ENCODE measurements around the gene PIAS1.
A peak's percentile ranks its signal among the peaks of the same experiment; 100 is the strongest.
"Not testable (repeated sequence)": the region's sequence is repeated elsewhere in the genome, so short reads cannot be mapped to it uniquely, and the experiment has no call there.

Gene PIAS1

DNA sequence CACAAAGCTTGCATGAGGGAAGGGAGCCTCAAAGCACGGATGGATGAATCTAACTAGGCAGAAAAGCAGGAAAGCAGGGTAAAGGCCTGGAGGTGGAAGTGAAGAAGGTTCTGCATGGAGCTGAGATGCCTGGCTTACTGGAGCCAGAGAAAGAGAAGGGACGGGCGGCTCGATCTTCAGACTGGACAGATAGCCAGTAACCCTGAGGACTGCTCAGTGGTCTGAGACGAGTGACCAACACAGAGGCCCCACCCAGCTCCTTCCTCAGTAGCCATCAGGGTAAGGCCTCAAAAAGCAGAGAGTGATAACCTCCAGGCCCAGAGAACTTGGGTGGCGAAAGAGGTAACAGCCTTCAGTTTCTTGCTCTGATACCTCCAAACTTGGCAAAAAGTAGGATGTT, 169.1 kb downstream of the PIAS1 start:
- H3K36me3 ChIP-seq (replicated peaks): peaks cover 45% of the 10 kb centered on the region
- H3K4me1 ChIP-seq: peaks cover 14% of the 10 kb centered on the region
- DNase-seq (ENCODE audit: low spot score in 2 of 2): no peak
- H3K9me3 ChIP-seq: peaks cover 5% of the 10 kb centered on the region; the same call in 1 of the 2 replicates
- H3K4me3 ChIP-seq: no peak overlapping the region
- in situ Hi-C loops (cut with MboI; ENCODE audit: low sequenced_read_pairs): no loop called here
- H3K27me3 ChIP-seq (ENCODE audit: low read depth): no peaks in the 10 kb centered on the region

DNA sequence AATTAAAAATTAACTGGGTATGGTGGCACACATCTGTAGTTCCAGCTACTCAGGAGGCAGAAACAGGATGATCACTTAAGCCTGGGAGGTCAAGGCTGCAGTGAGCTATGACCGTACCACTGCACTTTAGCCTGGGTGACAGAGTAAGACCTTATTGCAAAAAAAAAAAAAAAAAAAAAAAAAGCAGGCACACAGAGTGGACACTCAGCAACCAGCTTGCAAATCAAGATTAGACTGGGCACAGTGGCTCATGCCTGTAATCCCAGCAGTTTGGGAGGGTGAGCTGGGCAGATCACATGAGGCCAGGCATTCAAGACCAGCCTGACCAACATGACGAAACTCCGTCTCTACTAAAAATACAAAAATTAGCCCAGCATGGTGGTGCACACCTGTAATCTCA, 170.0 kb downstream of the PIAS1 start:
- H3K36me3 ChIP-seq (replicated peaks): peaks cover 38% of the 10 kb centered on the region
- H3K27me3 ChIP-seq (ENCODE audit: low read depth): no peaks in the 10 kb centered on the region
- no peak overlapping the region for H3K4me3 ChIP-seq
- DNase-seq (ENCODE audit: low spot score in 2 of 2): no peak
- peaks cover 5% of the 10 kb centered on the region; the same call in 1 of the 2 replicates for H3K9me3 ChIP-seq
- peaks cover 14% of the 10 kb centered on the region for H3K4me1 ChIP-seq
- in situ Hi-C loops (cut with MboI; ENCODE audit: low sequenced_read_pairs): no loop called here

DNA sequence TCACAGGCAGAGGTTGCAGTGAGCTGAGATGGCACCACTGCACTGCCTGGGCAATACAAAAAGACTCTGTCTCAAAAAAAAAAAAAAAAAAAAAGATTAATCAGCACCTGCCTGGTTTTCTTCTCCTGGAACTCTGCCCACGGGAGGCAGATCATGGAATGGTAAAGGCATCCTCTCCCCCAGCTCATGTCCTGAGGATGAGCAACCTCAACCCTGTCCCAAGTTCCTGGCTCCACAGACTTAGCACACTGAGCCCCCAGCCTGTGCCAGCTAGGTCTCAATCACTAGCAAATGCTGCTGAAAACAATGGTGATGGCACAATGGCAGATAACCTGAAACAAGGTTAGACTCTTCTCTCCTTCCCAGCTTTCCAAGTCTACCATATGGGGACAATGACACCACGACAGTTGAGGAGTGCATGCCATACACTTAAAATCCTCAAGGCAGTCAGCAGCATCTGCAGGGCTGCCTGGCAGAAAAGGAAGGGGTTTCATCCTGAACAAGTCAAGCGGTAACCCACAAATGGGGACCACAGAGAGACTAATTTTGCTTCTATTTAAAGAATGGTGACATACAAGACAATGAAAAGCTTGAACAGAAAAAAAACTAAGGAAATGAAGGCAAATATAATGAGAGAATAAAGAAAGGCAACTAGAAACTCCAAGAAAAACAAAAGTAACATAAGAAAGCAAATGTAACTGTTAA, 170.6 kb downstream of the PIAS1 start:
- Histone ChIP-seq H3K9me3 (peaks cover 5% of the 10 kb centered on the region; the same call in 1 of the 2 replicates), H3K4me3 (no peak overlapping the region), H3K4me1 (peaks cover 14% of the 10 kb centered on the region), H3K27me3 (ENCODE audit: low read depth) (no peaks in the 10 kb centered on the region), H3K36me3 (replicated peaks) (peaks cover 33% of the 10 kb centered on the region)
- no peak for DNase-seq (ENCODE audit: low spot score in 2 of 2)
- in situ Hi-C loops (cut with MboI; ENCODE audit: low sequenced_read_pairs): no loop called here

DNA sequence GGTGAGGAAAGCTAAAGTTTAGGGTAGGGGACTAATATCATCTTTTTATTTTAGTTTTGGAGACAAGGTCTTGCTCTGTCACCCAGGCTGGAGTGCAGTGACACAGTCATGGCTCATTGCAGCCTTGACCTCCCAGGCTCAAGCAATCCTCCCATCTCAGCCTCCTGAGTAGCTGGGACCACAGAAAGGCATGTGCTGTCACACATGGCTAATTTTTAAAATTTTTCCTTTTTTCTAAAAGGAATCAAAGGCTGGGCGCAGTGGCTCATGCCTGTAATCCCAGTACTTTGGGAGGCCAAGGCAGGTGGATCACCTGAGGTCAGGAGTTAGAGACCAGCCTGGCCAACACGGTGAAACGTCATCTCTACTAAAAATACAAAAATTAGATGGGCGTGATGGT, 171.3 kb downstream of the PIAS1 start:
- H3K9me3 ChIP-seq; H3K4me3 ChIP-seq; H3K27me3 ChIP-seq (ENCODE audit: low read depth); in situ Hi-C loops (cut with MboI; ENCODE audit: low sequenced_read_pairs); DNase-seq (ENCODE audit: low spot score in 2 of 2): not testable (repeated sequence)
- peaks cover 21% of the 10 kb centered on the region for H3K4me1 ChIP-seq
- H3K36me3 ChIP-seq (replicated peaks): peaks cover 28% of the 10 kb centered on the region

DNA sequence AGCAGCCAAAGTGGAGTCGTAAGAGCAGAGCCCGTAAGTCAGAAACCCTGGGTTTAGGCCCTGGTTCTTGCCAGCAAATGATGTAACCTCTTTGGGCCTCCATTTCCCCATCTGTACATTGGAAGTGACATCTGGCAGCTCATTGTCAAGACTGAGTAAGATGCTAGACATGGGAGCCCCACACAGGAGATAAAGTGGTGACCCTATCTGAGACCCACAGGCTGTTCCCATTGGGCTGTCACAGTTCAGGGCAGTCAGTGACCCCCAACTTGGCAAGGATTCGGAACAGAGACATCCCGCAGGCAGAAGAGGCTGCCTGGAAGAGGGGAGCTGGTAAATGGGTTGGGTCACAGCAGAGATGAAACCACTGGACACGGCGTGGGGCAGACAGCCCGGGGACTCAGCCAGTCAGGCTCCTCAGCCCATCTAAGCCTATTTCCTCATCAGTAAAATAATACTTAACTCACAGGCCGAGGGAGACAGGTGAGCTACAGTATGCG, 173.6 kb downstream of the PIAS1 start:
- peaks cover 5% of the 10 kb centered on the region; the same call in 1 of the 2 replicates for H3K9me3 ChIP-seq
- H3K27me3 ChIP-seq (ENCODE audit: low read depth): no peaks in the 10 kb centered on the region
- in situ Hi-C loops (cut with MboI; ENCODE audit: low sequenced_read_pairs): no loop called here
- peaks cover 25% of the 10 kb centered on the region for H3K36me3 ChIP-seq (replicated peaks)
- no peak for DNase-seq (ENCODE audit: low spot score in 2 of 2)
- H3K4me1 ChIP-seq: peaks cover 19% of the 10 kb centered on the region
- peak overlapping the region; percentile 77 for H3K4me3 ChIP-seq

DNA sequence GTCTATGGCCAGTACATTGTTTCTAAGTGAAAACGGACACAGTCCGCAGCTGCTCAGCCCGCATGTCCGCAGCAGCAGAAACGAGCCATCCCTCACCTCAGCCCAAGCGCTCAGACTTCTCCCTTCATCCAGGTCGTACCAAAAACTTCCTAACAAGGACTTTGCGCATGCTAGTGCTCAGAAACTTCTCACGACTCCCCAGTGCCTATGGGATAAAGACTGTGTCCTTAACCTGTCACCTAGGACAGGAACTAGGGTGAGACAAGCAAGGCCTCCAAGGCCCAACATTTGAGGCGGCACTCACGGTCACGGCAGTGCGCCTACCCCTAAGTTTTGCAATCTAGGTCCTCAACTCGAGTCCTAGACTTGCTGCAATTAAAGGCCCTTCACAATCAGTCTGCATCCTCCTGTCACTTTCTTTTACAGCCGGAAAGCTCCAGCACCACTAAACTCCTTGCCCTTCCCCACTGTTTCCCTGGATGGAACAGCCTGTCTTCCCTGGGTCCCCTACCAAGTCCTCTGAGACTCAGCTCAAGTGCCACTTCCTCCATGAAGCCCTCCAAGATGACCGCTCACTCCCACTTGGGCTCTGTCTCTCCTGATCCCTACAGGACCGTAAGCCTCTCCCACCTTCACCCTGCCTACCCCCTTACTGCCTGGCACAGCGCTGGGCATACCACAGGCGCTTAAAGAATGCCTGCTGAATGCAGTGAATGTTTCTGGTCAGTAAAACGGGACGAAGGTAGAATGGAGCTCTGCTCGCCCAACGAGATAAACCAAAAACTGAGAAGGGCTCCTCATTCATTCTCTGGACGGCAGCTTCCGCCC, 174.2 kb downstream of the PIAS1 start:
- H3K9me3 ChIP-seq: peaks cover 5% of the 10 kb centered on the region; the same call in 1 of the 2 replicates
- H3K4me1 ChIP-seq: peaks cover 19% of the 10 kb centered on the region
- H3K4me3 ChIP-seq: peak overlapping the region; percentile 77
- in situ Hi-C loops (cut with MboI; ENCODE audit: low sequenced_read_pairs): no loop called here
- no peaks in the 10 kb centered on the region for H3K27me3 ChIP-seq (ENCODE audit: low read depth)
- DNase-seq (ENCODE audit: low spot score in 2 of 2): peak; percentile 45 to 60
- H3K36me3 ChIP-seq (replicated peaks): peaks cover 19% of the 10 kb centered on the region

DNA sequence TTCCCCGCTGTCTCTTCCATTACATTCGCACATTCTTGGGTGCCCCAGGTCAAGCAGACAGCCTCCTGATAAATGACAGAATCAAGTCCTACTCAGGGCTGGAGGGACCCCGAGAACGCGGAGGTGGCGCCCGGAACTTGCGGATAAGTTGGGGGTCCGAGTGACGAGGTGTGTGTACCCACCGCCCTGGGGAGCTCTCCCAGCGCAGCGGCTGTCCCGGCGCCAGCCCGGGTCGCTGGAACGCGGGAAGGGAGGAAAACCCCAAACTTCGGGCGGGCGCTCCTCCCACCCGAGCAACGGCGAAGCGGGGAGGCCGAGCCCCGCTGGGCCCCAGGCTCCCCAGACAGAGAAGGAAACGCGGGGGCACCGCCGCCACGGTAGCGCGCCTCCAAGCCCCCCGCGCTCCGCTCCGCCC, 174.9 kb downstream of the PIAS1 start:
- Histone ChIP-seq H3K36me3 (replicated peaks) (peaks cover 18% of the 10 kb centered on the region), H3K27me3 (ENCODE audit: low read depth) (no peaks in the 10 kb centered on the region), H3K9me3 (peaks cover 3% of the 10 kb centered on the region; the same call in 1 of the 2 replicates), H3K4me1 (peaks cover 19% of the 10 kb centered on the region), H3K4me3 (peak overlapping the region; percentile 77)
- in situ Hi-C loops (cut with MboI; ENCODE audit: low sequenced_read_pairs): no loop called here
- no peak for DNase-seq (ENCODE audit: low spot score in 2 of 2)

DNA sequence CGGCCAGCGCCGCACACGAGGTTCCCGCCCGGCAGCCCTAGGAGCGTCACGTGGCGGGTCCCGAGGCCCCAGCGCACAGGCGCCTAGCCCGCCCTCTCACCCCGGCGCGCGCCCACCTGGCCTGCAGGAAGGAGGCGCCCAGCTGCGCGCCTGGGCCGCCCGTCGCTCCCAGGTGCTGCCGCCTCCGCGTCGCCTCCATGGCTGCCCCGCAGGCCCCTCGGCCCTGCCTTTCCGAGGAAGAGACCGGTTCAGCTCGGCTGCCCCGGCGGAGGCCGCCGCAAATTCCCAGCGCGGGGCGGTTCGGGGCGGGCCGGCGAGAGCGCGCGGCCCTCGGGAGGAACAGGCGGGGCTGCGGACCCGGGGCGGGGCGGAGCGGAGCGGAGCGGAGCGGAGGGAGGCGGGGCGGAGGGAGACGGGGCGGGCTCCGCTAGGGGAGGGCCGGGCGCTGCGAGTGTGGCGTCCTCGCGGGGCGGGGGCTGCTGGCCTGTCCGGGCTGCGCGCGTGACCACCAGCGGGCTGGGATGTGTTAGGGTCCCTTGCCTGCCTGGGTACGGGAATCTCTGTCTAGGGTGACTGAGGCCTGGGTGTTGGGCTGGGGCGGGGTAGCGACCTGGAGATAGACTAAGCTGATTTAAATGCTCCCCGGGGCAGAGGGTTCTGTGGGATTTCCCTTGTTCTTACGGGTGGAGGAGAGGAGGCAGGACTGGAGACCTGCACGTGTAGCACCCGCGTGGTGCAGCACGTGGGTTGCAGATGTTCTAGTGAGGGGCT, 175.5 kb downstream of the PIAS1 start, which contains the start of gene CLN6:
CLN6 (minus strand) TSS at position 343 of the 771 bp plus-strand sequence; CDS start at position 199, 144 bp downstream.
- peak; percentile 87 to 95 for DNase-seq (ENCODE audit: low spot score in 2 of 2)
- Histone ChIP-seq H3K9me3 (peaks cover 3% of the 10 kb centered on the region; the same call in 1 of the 2 replicates), H3K4me1 (peaks cover 19% of the 10 kb centered on the region), H3K27me3 (ENCODE audit: low read depth) (no peaks in the 10 kb centered on the region), H3K36me3 (replicated peaks) (peaks cover 18% of the 10 kb centered on the region), H3K4me3 (peak within 1 kb of the TSS; percentile 77)
- in situ Hi-C loops (cut with MboI; ENCODE audit: low sequenced_read_pairs): no loop called here

DNA sequence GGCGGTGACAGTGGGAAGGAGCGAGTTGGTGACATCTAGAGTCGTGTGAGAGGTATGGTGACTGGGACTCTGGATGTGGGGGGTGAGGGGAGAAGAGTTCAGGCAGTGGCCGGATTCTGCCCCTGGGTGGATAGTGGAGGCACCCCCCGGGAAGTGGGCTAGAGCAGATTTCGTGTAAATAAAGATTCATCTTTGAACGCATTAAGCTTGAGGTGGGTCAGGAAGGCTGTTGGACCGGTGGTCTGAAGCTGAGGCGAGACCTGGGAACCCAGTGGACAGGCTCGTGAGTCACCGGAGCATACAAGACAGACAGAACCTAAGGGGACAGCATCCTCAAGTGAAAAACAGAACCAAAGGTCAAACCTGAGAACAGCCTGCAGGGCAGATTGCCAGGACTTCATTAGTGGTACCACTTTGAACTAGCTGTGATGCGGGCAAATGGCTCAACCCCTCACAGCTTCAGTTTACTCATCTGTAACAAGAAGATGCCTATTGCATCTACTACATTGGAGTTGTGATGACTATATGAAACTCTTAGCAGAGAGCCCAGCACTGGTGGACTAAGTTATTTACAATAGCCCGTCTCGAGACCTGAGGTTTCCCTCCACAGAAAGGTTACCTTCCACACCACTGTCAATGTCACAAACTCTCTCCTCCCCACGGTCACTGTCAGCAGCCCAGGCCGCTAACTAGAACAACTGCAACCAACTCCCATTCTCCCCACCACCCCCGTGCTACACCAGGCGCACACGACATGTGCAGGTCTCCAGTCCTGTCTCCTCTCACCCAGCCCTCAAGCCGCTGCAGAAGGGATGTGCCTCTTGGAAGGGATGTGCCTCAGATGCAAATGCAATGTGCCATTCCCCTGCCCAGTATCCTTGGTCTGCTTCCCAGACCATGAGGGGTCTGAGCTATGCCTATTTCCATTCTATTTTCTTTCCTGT, 176.3 kb downstream of the PIAS1 start:
- Histone ChIP-seq H3K4me3 (peak overlapping the region; percentile 77), H3K9me3 (no peaks in the 10 kb centered on the region), H3K27me3 (ENCODE audit: low read depth) (no peaks in the 10 kb centered on the region), H3K36me3 (replicated peaks) (peaks cover 16% of the 10 kb centered on the region), H3K4me1 (peaks cover 19% of the 10 kb centered on the region)
- no peak for DNase-seq (ENCODE audit: low spot score in 2 of 2)
- in situ Hi-C loops (cut with MboI; ENCODE audit: low sequenced_read_pairs): no loop called here

DNA sequence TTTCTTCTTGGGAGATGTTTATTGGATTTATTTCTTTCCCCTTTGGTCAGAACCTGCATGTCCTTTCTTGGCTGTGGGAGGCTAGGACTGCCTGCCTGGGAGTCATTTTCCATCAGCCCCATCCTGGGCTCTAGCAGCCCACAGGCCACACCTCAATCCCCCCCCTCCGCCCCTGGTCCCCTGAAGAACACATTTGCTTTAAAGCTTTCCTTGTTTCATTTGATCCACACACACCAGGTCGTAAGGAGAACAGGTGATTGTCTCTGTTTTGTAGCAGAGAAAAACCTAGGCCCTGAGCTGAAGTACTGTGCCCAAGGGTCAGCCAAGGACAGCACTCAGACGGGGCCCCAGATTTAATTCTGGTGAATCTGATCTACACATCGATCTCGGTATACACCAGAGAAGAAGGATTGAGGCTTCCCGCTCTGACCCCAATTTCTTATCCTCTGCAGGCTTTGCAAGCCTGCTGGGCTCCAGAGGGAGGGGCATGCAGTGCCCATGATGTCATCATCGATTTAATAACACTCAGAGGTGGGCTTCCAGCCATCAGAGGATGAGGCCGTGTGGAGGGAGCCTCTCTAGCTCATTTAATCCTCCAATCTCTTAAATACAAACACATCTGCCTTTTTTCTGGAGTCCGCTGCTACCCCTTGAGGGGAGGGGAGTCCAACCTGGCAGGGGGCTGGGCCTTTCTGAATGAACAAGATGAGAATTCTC, 177.1 kb downstream of the PIAS1 start:
- in situ Hi-C loops (cut with MboI; ENCODE audit: low sequenced_read_pairs): no loop called here
- Histone ChIP-seq H3K4me3 (no peak overlapping the region), H3K4me1 (peaks cover 19% of the 10 kb centered on the region), H3K27me3 (ENCODE audit: low read depth) (no peaks in the 10 kb centered on the region), H3K36me3 (replicated peaks) (peaks cover 16% of the 10 kb centered on the region), H3K9me3 (no peaks in the 10 kb centered on the region)
- DNase-seq (ENCODE audit: low spot score in 2 of 2): no peak

DNA sequence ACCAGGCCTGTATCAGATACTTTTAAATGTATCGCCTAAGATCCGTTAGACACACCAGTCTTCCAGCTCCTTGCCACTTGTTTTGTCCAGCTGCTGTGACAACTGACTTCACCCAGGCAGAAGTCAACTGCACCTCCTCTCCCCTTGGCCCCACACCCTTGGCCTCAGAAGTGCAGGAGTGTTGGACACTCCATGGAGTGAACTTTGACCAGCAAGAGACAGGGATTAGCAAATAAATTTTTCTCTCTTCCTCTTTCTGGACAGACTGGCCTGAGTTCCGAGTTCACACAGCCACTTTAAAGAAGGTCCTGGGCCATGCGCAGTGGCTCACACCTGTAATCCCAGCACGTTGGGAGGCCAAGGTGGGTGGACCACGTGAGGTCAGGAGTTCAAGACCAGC, 178.3 kb downstream of the PIAS1 start:
- in situ Hi-C loops (cut with MboI; ENCODE audit: low sequenced_read_pairs): no loop called here
- H3K36me3 ChIP-seq (replicated peaks): peaks cover 7% of the 10 kb centered on the region

DNA sequence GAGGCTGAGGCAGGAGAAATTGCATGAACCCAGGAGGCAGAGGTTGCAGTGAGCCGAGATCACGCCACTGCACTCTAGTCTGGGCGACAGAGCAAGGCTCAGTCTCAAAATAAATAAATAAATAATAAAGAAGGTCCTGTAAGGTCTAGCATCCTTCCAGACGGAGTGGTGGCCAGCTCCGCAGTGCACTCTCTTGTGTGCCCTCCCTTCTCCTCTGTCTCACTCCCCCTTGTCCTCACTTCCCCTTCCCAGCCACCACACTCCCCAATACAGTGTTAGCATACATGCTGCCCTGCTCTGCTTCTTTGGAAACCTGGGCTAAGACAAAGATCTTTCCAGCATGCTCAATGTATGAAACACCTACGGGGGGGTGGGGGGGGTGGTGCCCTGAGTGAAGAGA, 178.8 kb downstream of the PIAS1 start:
- Histone ChIP-seq H3K9me3 (no peaks in the 10 kb centered on the region), H3K4me3 (no peak overlapping the region), H3K36me3 (replicated peaks) (peaks cover 4% of the 10 kb centered on the region), H3K4me1 (peaks cover 7% of the 10 kb centered on the region), H3K27me3 (ENCODE audit: low read depth) (no peaks in the 10 kb centered on the region)
- in situ Hi-C loops (cut with MboI; ENCODE audit: low sequenced_read_pairs): no loop called here
- no peak for DNase-seq (ENCODE audit: low spot score in 2 of 2)

More for the DNA sequence above, 178.3 kb downstream of the PIAS1 start:
- Histone ChIP-seq H3K4me3 (no peak overlapping the region), H3K4me1 (peaks cover 11% of the 10 kb centered on the region), H3K9me3 (no peaks in the 10 kb centered on the region), H3K27me3 (ENCODE audit: low read depth) (no peaks in the 10 kb centered on the region)
- DNase-seq (ENCODE audit: low spot score in 2 of 2): no peak
